Measurements from ENCODE around the gene CDH23.

Gene CDH23

GRCh38 chr10:71708301-71708703 is 311.6 kb downstream of the CDH23 start:
- peak; percentile 58 for DNase-seq (ENCODE audit: low spot score)

DNA sequence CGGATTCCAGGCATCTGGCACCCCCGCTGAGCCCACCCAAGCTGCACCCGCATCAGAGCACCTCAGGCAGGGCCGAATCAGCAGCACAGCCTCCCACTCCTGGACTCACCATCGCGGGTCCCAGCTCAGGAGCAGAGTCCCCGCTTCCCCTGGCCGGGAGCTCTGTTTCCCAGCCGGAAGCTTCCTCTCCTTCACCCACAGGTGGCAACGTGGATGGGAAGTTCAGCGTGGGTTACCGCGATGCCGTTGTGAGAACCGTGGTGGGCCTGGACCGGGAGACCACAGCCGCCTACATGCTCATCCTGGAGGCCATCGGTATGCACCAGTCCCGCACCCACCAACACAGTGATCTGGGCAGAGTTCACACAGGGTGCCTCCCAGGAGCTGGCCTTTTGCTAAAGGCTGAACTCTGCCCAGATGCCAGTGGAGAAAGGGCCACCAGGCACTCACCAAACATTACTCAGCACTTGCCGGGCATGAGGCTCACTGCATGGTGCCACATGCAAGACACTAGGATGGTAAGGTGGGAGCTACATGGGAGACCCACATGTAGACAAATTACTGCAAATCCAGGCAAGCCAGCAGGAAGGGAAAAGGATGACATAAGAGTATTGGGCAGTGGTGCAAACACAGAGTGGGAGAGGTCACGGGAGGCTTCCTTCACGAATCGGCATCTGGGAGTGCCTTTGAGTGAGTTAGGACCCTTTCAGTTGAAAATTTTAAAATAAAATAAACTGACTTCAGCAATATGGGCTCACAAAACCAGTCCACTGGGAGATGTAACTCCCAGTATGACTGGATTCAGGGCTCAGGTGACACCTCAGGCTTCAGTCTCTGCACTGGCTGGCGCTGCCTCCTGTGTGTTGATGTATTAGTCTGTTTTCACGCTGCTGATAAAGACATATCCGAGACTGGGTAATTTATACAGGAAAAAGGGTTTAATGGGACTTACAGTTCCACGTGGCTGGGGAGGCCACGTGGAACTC is 312.5 kb downstream of the CDH23 start:
- no peak for DNase-seq (ENCODE audit: low spot score)

DNA sequence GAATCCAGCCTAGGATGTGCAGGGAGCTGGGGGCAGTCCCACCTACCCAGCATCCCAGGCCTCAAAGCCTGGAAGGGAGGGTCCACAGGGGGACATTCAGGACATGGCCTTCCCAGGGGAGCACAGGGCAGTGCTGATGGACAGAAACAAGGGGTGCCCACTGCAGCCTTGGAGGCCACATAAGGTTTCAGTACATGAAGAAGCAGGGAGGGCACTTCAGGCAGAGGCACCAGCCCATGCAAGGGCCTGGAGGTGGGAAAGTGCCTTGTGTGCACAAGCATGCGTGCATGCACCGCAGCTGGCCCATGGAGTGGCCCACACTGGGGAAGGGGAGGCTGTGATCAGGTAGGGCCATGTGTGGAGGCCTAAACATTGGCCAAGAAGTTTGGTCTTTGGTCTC is 313.8 kb downstream of the CDH23 start:
- no peak for DNase-seq (ENCODE audit: low spot score)

DNA sequence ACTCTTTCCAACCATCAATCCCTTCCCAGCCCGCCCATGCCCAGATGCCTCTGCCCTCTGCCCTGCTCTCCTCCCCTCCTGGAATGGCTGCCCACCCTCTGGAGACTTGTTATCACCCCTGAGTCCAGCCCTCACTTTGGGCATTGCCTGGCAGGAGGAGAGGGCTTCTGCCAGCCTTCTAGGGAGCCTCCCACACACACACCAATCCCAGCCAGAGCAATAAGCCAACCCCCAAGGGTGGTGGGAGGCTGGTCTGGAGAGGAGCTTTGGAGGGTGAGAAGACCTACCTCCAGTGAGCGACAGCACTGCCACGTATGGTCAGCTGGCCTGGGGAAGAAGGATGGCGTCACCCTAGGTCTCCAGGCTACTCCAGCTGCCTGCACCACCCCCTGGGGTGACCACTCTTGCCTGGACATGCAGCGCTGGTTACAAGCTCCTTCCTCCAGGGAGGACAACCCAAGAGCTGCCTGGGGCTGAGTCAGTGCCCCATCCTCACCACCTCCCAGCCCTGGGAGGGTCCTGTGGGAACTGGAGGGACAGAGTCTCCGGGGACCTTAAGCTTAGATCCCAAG is 314.4 kb downstream of the CDH23 start:
- no peak for DNase-seq (ENCODE audit: low spot score)

DNA sequence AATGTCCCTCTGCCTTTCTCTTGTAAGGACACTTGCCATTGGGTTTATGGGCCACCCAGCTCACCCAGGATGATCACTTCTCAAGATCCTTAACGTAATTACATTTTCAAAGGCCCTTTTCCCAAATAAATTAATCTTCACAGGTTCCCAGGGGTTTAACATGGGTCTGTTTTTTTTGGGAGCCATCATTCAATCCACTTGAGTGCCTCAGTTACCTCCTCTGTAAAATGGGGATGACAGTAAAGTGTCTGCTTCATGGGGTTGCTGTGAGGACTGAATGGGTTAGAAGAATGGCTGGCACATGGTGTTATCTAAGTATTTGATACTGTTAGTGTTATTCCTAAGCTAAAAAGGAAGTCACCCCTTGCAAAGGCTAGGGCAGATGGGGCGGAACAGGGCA is 315.4 kb downstream of the CDH23 start:
- DNase-seq (ENCODE audit: low spot score) = no peak

GRCh38 chr10:71712572-71713134 is 315.9 kb downstream of the CDH23 start:
- DNase-seq (ENCODE audit: low spot score) = no peak

- DNase-seq (ENCODE audit: low spot score) = peak; percentile 39
Observed at GRCh38 chr10:71713135-71714030, 316.7 kb downstream of the CDH23 start.

GRCh38 chr10:71714031-71714410 is 317.3 kb downstream of the CDH23 start:
- DNase-seq (ENCODE audit: low spot score) = no peak

GRCh38 chr10:71714592-71714991 is 317.9 kb downstream of the CDH23 start:
- no peak for DNase-seq (ENCODE audit: low spot score)

DNA sequence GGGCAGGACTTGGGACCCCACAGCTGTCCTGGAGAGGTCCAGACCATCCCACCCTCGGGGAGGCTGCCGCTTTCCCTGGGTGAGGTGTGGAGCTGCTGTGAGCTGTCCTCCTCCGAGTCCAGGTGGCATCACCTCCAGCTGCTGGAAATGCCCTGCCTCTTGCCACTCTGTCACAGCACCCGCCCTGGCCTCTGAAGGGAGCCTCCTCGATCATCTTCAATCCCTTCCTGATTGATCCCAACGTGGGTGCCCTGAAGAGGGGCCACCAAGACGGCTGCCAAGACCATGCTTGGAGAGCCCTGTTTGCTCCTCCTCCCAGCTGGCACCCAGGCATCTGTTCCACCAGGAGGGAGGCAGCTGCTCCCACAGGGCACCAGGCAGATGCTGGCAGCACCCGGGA is 318.3 kb downstream of the CDH23 start:
- no peak for DNase-seq (ENCODE audit: low spot score)

DNA sequence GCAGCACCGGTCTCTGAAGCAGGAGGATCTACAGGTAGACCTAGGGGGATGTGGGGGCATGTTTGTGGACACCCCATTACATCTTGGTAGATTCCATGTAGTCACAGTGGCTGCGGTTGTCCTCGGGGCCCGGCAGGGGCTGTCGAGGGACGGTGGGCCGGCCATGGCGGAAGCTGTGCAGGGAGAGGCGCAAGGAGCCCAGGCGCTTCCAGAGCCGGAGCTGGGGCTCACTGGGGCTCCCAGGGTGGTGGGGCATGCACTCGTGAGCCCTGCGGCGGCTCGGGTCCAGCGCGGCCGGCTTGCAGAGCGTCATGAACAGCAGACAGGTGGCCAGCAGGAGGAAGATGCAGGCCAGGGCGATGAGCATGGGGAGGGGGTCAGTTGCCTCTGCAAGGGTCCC is 319.1 kb downstream of the CDH23 start:
- DNase-seq (ENCODE audit: low spot score) = no peak

DNA sequence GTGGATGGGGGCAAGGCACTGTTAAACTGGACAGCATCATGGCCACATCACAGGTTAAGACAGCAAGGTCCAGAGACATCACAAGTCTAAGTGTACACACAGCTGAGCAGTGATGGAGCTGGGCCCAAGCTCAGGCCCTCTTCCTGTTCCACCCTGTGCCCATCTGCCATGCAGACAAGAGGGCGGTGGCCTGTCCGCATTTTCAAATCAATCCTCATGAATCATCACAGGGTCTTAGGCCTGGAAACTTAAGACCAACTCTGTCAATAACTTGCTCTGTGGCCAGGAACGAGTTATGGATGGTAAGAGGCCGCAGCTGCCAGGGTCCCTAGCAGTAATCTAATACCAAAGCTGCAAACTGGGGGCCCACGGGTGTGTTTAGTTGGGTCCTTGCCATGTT is 319.7 kb downstream of the CDH23 start:
- DNase-seq (ENCODE audit: low spot score) = no peak

DNA sequence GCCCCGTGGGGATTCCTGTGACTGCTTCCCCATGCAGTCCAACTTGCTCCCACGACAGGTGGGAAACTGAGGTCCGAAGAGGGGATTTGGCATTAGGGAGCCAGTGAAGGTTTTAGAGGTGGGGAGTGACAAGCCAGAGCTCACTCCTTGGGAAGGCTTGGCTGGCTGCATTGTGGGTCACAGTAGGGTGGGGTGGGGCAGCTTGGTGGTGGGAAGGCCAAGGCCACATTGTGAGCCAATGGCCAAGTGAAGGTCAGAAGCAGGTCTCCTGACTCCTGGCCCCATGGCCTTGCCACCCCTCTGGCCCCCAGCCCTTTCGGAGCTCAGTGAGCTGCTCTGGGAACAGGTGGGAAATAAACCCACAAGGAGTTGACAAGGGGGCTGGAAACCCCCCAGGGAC is 320.3 kb downstream of the CDH23 start:
- DNase-seq (ENCODE audit: low spot score) = no peak

- DNase-seq (ENCODE audit: low spot score) = no peak
Observed at GRCh38 chr10:71717551-71717951, 320.8 kb downstream of the CDH23 start.

DNA sequence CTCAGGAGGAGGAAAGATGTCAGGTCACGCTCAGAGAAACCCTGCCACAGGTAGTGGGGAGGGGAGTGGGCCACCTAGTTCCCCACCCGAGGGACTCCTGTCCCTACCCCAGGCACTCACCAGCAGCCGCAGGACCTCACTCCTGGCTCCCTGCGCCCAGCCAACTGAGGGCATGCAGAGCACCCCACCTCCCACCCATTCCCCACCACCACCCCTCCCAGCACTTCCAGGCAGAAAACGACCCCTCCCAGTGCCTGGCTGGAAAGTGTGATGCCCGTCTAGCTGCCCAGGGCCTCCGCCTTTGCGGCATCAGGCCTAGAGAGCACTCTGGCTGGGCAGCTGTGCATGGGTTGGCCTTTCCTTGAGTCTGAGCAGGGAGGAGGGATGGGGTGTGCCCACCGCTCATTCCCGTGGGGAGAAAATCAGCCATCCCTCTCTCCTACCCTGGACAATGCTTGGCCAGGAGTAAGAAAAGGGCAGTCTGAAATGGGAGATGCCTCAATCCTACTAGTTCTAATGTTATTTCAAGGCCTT is 321.5 kb downstream of the CDH23 start:
- no peak for DNase-seq (ENCODE audit: low spot score)

DNA sequence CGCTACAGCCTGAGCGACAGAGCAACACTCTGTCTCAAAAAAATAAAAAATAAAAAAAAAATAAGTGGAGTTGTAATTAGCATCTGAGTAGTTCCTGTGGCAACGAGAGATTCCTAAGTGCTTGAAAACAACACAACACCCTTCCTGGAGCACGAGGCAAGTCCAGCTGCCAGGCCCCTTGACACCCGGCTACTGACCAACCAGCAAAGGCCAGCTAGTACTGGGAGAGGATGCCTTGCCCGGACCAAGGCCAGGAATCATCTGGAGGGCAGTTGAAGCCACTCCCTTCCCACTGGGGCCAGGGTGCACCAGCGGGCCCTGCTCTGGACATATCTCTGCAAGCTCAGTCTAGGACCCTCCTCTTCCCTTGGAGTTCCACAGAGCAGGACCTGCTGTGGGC is 322.3 kb downstream of the CDH23 start:
- no peak for DNase-seq (ENCODE audit: low spot score)

DNA sequence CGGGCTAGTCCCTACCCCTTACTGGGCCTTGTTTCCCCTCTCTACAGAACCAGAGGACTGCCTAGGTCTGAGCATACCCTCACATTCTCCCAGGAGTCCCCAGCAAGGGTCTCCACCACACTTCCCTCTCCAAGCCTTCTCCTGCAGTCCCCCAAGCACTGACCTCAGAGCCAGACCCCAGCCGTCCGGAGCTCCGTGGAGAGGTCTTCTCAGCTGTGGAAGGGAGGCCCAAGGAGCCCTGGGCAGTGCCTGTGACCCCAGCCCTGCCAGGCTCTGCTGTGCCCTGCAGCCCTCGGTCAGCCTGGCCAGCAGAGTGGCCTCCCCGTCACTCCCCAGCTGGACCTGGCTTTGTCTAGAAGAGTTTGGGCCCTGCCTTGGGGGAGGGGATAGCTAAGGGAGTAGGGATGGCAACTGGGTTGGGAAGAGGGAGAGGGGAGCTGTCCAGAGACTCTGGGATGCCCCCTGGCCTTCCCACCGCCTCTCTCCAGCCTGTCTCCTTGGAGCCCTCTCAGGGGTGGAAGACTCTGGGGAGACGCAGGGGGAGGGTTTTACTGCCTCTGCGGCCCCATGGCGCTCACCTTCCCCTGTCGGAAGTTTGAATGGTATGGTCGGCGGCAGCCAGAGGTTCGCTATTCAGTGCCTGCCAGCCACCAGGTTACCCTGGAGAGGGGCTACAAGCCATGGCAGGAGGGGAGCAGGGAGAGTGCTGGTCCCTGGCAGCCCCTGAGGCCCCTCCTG is 322.9 kb downstream of the CDH23 start, which contains the start of gene C10orf105:
TSS of gene C10orf105 (minus strand) at position 315 of the 738 bp plus-strand sequence. CDS start 3,441 bp downstream, outside the sequence.
- DNase-seq (ENCODE audit: low spot score) = no peak

DNA sequence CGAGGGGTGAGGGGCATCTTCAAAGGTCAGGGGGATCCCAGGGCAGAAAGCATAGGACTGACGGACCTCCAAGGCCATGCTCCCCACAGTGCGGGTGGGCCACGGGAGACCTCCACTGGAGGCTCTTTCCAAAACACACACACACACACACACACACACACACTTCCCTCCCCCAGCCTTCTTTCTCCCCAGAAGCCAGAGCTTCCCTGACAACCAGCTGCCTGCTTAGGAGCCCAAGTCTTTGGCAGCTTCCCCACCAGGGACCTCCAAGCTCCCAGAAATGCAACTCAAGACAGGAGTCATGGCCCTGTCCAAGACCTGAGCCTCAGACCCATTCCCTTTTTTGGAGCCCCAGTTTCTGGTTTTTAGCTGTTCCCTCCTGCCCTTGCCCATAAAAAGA is 323.6 kb downstream of the CDH23 start:
- no peak for DNase-seq (ENCODE audit: low spot score)

DNA sequence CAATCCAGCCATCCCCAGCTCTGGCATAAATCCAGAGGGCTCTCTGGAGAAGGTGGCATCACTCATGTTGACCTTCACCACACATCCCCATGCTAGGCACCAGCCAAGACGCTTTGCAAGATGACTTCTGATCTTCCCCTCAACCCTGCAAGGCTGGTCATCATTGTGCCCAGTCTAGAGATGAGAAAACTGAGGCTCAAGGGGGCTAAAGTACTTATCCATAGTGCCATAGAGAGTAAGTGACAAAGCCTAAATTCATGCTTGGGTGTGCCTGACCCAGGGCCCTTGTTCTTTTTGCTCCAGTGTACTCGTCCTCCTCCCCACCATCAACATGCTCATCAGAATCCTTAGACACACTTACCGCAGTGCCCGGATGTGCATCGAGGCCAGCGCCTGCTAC is 324.6 kb downstream of the CDH23 start:
- DNase-seq (ENCODE audit: low spot score) = no peak

DNA sequence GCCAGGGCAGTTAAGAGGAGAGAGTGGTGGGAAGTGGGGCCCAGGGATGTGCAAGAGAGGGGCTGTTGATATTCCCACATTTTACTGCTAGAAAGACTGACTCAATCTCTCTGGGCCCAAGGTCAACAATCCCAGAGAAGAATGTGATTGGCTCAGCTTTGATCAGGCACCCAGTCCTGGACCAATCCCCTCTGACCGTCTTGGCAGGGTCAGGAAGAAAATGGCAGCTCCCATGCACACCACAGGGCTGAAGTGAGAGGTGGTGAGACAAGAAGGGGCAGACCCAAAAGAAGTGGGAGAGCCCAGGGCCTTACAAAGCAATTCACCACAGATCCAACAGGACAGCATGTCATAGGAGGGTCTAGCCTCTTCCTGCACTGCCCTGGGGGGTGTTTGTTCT is 326.1 kb downstream of the CDH23 start:
- no peak for DNase-seq (ENCODE audit: low spot score)

DNA sequence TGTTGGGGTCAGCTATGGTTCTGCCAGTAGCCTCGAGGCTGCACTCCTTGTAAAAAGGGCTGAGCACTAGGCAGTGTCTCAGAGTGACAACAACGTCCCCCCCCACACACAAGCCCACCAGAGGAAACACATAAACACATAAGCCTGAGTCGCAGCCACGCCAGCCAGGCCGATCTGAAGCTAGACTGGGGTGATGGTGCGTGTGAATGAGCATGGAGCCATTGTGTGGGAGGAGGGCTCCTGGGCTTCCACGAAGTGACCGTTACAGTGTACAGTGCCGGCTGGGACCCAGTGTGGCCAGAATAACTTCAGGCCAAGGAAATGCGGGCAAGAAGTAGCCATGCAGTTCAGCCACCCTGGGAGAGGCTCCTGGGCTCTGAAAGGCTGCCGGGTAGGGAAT is 326.6 kb downstream of the CDH23 start:
- no peak for DNase-seq (ENCODE audit: low spot score)

Measured in activated CD4-positive, alpha-beta T cell treated with anti-CD3 and anti-CD28 coated beads, Interleukin-2, Interleukin-4, amounts not matched to agents 100 ng/mL and 50 ng/mL, durations not matched to agents 16 hours and 8 hours (primary cell).